PC-9 (cell line): ENCODE measurements around the gene ARID4B. TPM values are rescaled to one million over a fixed set of nuclear protein-coding genes. Genes with fewer than 3 reads are reported as not detected.
"Not testable (repeated sequence)": the region's sequence is repeated elsewhere in the genome, so short reads cannot be mapped to it uniquely, and the experiment has no call there.

Source experiments
- BruUV-seq: library from RNA; stranded (reverse); fragments of 400-500 nt; replicated peaks from 2 replicates; lab custom pipeline; 2021; lab: Mats Ljungman, UMichigan
- CTCF ChIA-PET: fragments of 300-600 bp; sonication (Branson Sonifier 250); formaldehyde crosslinking; loops from one replicate; lab custom pipeline; 2022; ENCODE audit warnings: antibody characterized with exemption; lab: Charles Lee
- POLR2A ChIA-PET: fragments of 300-600 bp; sonication (Branson Sonifier 250); formaldehyde crosslinking; loops from one replicate; lab custom pipeline; 2022; ENCODE audit warnings: antibody characterized with exemption; ENCODE audit not compliant: unreplicated experiment; lab: Charles Lee
- DNase-seq, 2 experiments: peaks; one replicate each; pipeline versions ENCODE4 v3.0.0 to v3.0.0-alpha.2; 2015 to 2022; ENCODE audit warnings: mixed read lengths in 1 of 2
- H2AFZ ChIP-seq: fragments of 200-600 bp; sonication (generic); 2 replicates; pipeline ENCODE4 v1.8.1; 2017; ENCODE audit warnings: antibody characterized with exemption
- H3F3A ChIP-seq: fragments of 200-600 bp; sonication (generic); 2 replicates; pipeline ENCODE4 v1.8.1; 2017; ENCODE audit warnings: antibody characterized with exemption, mild to moderate bottlenecking, low read depth; ENCODE audit not compliant: insufficient read depth
- H3K27ac ChIP-seq: fragments of 200-600 bp; sonication (generic); 2 replicates; pipeline ENCODE4 v1.6.1; 2016; ENCODE audit warnings: mixed run types
- H3K27me3 ChIP-seq: fragments of 200-600 bp; sonication (generic); 2 replicates; pipeline ENCODE4 v1.6.1; 2016; ENCODE audit warnings: low read depth, mixed run types; ENCODE audit not compliant: insufficient read depth
- H3K36me3 ChIP-seq: fragments of 200-600 bp; sonication (generic); 2 replicates; pipeline ENCODE4 v1.6.1; 2016; ENCODE audit warnings: low read depth, mixed run types
- H3K4me1 ChIP-seq: fragments of 200-600 bp; sonication (generic); replicated peaks from 2 replicates; pipeline ENCODE4 v1.6.1; 2016; ENCODE audit warnings: mixed run types; ENCODE audit not compliant: insufficient read depth
- H3K4me2 ChIP-seq: fragments of 200-600 bp; sonication (generic); 2 replicates; pipeline ENCODE4 v1.6.1; 2017; ENCODE audit warnings: mixed run types
- H3K4me3 ChIP-seq: fragments of 200-600 bp; sonication (generic); 2 replicates; pipeline ENCODE4 v1.6.1; 2016; ENCODE audit warnings: mixed run types
- H3K79me2 ChIP-seq: fragments of 200-600 bp; sonication (generic); 2 replicates; pipeline ENCODE4 v1.6.1; 2017; ENCODE audit warnings: low read depth, mixed run types
- H3K9me2 ChIP-seq: fragments of 200-600 bp; sonication (generic); 2 replicates; pipeline ENCODE4 v1.8.1; 2017; ENCODE audit warnings: mild to moderate bottlenecking; ENCODE audit not compliant: insufficient read depth
- H3K9me3 ChIP-seq: fragments of 200-600 bp; sonication (generic); 2 replicates; pipeline ENCODE4 v1.8.1; 2016; ENCODE audit warnings: low read depth; ENCODE audit not compliant: insufficient read depth
- H4K20me1 ChIP-seq: fragments of 200-600 bp; sonication (generic); 2 replicates; pipeline ENCODE4 v1.8.1; 2017; ENCODE audit not compliant: insufficient read depth
- EZH2 ChIP-seq: fragments of 200-600 bp; sonication (generic); IDR thresholded peaks from 2 replicates; pipeline ENCODE4 v1.8.0; 2017; ENCODE audit warnings: antibody characterized with exemption, low read depth
- intact Hi-C: fragments of 100-400 bp; cut with micrococcal nuclease; formaldehyde crosslinking; loops from one replicate; pipeline ENCODE4 v1.10.0; 2022; ENCODE audit not compliant: unreplicated experiment
- total RNA-seq: library from RNA; stranded (reverse); gene quantifications from 2 replicates; pipeline ENCODE4 v1.2.3, GENCODE V29; 2021
- TF ChIP-seq, protein P1 (sequence below): fragments of 200-600 bp; sonication (generic); conservative IDR thresholded peaks from 2 replicates; pipeline ENCODE4 v1.6.1; 2017; ENCODE audit warnings: mixed run types, antibody characterized with exemption, mild to moderate bottlenecking, moderate library complexity

The ARID4B gene
- total RNA-seq, 1 experiment from 2014 or later = 47.1 TPM

DNA sequence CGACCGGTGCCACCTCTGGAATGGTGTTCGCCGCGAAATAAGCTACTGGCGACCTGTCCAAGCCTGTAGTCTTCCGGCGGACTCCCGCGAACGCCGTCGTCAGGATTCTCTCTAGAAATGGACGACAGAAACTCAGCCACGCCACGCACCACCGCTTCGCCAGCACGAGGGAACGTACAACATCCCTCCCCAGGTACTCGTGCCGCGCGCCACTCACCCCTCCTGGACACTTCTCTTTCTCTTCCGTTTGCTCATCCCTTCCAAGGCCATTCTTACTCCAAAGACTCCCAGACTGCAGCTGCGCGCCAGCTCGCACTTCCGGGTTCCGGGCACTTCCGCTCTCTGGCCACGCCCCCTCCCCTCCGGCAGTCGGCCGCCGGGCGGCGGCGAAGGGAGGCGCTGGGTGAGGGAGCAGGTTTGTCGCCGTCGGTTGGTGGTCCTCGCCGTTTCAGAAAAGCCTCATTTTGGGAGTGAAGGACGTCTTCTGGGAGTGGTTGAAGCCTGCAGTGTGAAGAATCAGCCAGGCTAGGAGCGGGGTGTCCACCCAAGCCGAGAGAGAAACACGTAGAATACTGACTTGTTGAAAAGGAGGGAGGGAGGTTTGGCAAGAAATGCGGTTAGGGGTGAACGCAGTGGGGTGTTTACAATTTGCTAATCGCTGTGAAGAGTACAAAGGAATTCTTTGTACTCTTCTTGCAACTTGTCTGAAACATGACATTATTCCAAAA is 166.9 kb downstream of the ARID4B start, which contains the start of gene RBM34:
Gene RBM34 (minus strand): TSS at position 294 of the 728 bp plus-strand sequence. CDS start 24 bp downstream, at position 270.
- CTCF ChIA-PET = no interaction called here
- peak within 1 kb of the TSS; percentile 82 for H3K4me2 ChIP-seq
- no TSS peak for BruUV-seq
- no peak for TF ChIP-seq EZH2
- TF ChIP-seq, protein P1, sequence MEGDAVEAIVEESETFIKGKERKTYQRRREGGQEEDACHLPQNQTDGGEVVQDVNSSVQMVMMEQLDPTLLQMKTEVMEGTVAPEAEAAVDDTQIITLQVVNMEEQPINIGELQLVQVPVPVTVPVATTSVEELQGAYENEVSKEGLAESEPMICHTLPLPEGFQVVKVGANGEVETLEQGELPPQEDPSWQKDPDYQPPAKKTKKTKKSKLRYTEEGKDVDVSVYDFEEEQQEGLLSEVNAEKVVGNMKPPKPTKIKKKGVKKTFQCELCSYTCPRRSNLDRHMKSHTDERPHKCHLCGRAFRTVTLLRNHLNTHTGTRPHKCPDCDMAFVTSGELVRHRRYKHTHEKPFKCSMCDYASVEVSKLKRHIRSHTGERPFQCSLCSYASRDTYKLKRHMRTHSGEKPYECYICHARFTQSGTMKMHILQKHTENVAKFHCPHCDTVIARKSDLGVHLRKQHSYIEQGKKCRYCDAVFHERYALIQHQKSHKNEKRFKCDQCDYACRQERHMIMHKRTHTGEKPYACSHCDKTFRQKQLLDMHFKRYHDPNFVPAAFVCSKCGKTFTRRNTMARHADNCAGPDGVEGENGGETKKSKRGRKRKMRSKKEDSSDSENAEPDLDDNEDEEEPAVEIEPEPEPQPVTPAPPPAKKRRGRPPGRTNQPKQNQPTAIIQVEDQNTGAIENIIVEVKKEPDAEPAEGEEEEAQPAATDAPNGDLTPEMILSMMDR = no peak
- POLR2A ChIA-PET = interaction anchor here (0.5 to 0.9 kb wide), 7 partner anchors 24 to 790 kb away, joined by 3 to 6 read pairs (median 3); no protein-coding TSS in a partner anchor
- intact Hi-C loops = loop anchor here (2.0 to 5.0 kb wide), 3 partner anchors 166 to 344 kb away; partner anchors contain the start of genes ARID4B, B3GALNT2 and GGPS1
- no peaks in the 10 kb centered on the region for H3K27me3 ChIP-seq
- H3K36me3 ChIP-seq = peaks cover 17% of the 10 kb centered on the region
- H3K9me2 ChIP-seq = no peaks in the 10 kb centered on the region
- peaks cover 21% of the 10 kb centered on the region for H3F3A ChIP-seq
- peak within 1 kb of the TSS; percentile 85 for H3K27ac ChIP-seq
- peak within 1 kb of the TSS; percentile 88 for H2AFZ ChIP-seq
- peaks cover 16% of the 10 kb centered on the region for H3K4me1 ChIP-seq
- no peaks in the 10 kb centered on the region for H3K9me3 ChIP-seq
- peak; percentile 80 to 95 for DNase-seq
- peaks cover 39% of the 10 kb centered on the region for H3K79me2 ChIP-seq
- no peaks in the 10 kb centered on the region; the same call in 1 of the 2 replicates for H4K20me1 ChIP-seq
- H3K4me3 ChIP-seq = peak within 1 kb of the TSS; percentile 73

- no peaks in the 10 kb centered on the region; the same call in 1 of the 2 replicates for H4K20me1 ChIP-seq
- ChIA-PET POLR2A (interaction anchor here (0.5 to 0.9 kb wide), 7 partner anchors 25 to 789 kb away, joined by 3 to 6 read pairs (median 3); no protein-coding TSS in a partner anchor), CTCF (interaction anchor here (0.6 kb wide), 1 partner anchor 344 kb away, joined by 5 read pairs; the partner anchor contains the start of gene B3GALNT2)
- TSS peak; percentile 50 for BruUV-seq
- peak overlapping the region; percentile 85 for H3K27ac ChIP-seq
- peaks cover 39% of the 10 kb centered on the region for H3K79me2 ChIP-seq
- H3K36me3 ChIP-seq = peaks cover 18% of the 10 kb centered on the region
- H3K9me3 ChIP-seq = no peaks in the 10 kb centered on the region
- H3K4me3 ChIP-seq = peak overlapping the region; percentile 73
- intact Hi-C loops = loop anchor here (2.0 to 5.0 kb wide), 3 partner anchors 167 to 344 kb away; partner anchors contain the start of genes ARID4B, B3GALNT2 and GGPS1
- H3K27me3 ChIP-seq = no peaks in the 10 kb centered on the region
- H2AFZ ChIP-seq = peak overlapping the region; percentile 88
- H3K9me2 ChIP-seq = no peaks in the 10 kb centered on the region
- peak overlapping the region; percentile 82 for H3K4me2 ChIP-seq
- H3K4me1 ChIP-seq = peaks cover 16% of the 10 kb centered on the region
- DNase-seq = peak in 1 of 2 experiments; percentile 44
- TF ChIP-seq EZH2 = no peak
- TF ChIP-seq, protein P1 = no peak
- peaks cover 21% of the 10 kb centered on the region for H3F3A ChIP-seq
These were observed 167.5 kb downstream of the ARID4B start for GRCh38 chr1:235160383-235160956.

DNA sequence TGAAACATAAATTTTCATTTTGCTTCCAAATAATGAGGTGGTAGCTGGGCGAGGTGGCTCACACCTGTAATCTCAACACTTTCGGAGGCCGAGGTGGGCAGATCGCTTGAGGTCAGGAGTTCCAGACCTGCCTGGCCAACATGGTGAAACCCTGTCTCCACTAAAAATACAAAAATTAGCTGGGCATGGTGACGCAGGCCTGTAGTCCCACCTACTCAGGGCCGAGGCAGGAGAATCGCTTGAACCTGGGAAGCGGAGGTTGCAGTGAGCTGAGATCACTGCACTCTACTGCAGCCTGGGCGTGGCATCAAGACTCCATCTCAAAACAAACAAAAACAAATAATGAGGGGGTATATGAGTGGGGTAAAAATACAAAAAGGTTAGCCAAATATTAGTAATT is 168.0 kb downstream of the ARID4B start:
- H3K9me2 ChIP-seq, H3K9me3 ChIP-seq, H3K27ac ChIP-seq, H3K27me3 ChIP-seq, BruUV-seq, H2AFZ ChIP-seq, H4K20me1 ChIP-seq, DNase-seq, POLR2A ChIA-PET: not testable (repeated sequence)
- intact Hi-C loops = loop anchor here (2.0 to 5.0 kb wide), 3 partner anchors 167 to 345 kb away; partner anchors contain the start of genes ARID4B, B3GALNT2 and GGPS1
- H3F3A ChIP-seq = peaks cover 18% of the 10 kb centered on the region
- H3K4me3 ChIP-seq = peak overlapping the region; percentile 73
- H3K4me2 ChIP-seq = peak overlapping the region; percentile 82
- H3K4me1 ChIP-seq = peaks cover 16% of the 10 kb centered on the region
- H3K79me2 ChIP-seq = peaks cover 39% of the 10 kb centered on the region
- CTCF ChIA-PET = interaction anchor here (0.6 kb wide), 1 partner anchor 344 kb away, joined by 5 read pairs; the partner anchor contains the start of gene B3GALNT2
- H3K36me3 ChIP-seq = peaks cover 18% of the 10 kb centered on the region

DNA sequence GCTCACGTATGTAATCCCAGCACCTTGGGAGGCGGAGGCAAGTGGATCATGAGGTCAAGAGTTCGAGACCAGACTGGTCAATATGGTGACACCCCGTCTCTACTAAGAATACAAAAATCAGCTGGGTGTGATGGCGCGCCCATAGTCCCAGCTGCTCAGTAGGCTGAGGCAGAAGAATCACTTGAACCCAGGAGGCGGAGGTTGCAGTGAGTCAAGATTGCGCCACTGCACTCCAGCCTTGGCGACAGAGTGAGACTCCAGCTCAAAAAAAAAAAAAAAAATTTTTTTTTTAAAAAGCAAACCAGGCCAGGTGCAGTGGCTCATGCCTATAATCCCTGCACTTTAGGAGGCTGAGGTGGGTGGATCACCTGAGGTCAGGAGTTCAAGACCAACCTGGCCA is 168.7 kb downstream of the ARID4B start:
- intact Hi-C loops, BruUV-seq: not testable (repeated sequence)

More for the DNA sequence above, 168.7 kb downstream of the ARID4B start:
- peaks cover 15% of the 10 kb centered on the region for H3F3A ChIP-seq
- H3K9me3 ChIP-seq, DNase-seq, H3K27me3 ChIP-seq, H3K9me2 ChIP-seq, POLR2A ChIA-PET, H4K20me1 ChIP-seq, H3K4me3 ChIP-seq, H3K27ac ChIP-seq, H2AFZ ChIP-seq: not testable (repeated sequence)
- CTCF ChIA-PET = interaction anchor here (0.6 to 0.7 kb wide), 2 partner anchors 205 to 265 kb away, joined by 3 read pairs; no protein-coding TSS in a partner anchor
- H3K79me2 ChIP-seq = peaks cover 39% of the 10 kb centered on the region
- peak overlapping the region; percentile 82; the same call in 1 of the 2 replicates for H3K4me2 ChIP-seq
- H3K4me1 ChIP-seq = peaks cover 16% of the 10 kb centered on the region
- H3K36me3 ChIP-seq = peaks cover 18% of the 10 kb centered on the region
